Aortic smooth muscle cell (primary cell): ENCODE measurements around the gene NBPF12. TPM values are rescaled to one million over a fixed set of nuclear protein-coding genes. Genes with fewer than 3 reads are reported as not detected.

Source experiments
- total RNA-seq: library from RNA; depleted of rRNA; stranded (reverse); fragments of >200 nt; gene quantifications from 2 replicates; pipeline ENCODE4 v1.2.3, GENCODE V29; 2014

The NBPF12 gene
- 6.5 and 7.4 TPM in 2 replicates for total RNA-seq

GRCh38 chr1:146938242-146938902 lies at the start of gene NBPF12:
NBPF12 (plus strand) TSS chr1:146938324; CDS start chr1:146960144, 21,820 bp downstream.

Other genes starting within 250 kb of the NBPF12 start
- gene PRKAB2, start 234.1 kb downstream of the NBPF12 start, total RNA-seq: 7.7 and 10.8 TPM in 2 replicates